NT2/D1 (cell line): Measurements from ENCODE around the gene VAPA.

ENCODE experiments used
- SUZ12 ChIP-seq: IDR thresholded peaks from 2 replicates; pipeline ENCODE4 v1.6.1; 2011; ENCODE audit not compliant: insufficient read length, insufficient read depth; ENCODE audit errors: extremely low read depth
- YY1 ChIP-seq: IDR thresholded peaks from 2 replicates; pipeline ENCODE4 v1.6.1; 2011; ENCODE audit not compliant: insufficient read length, insufficient read depth
- ZNF274 ChIP-seq: IDR thresholded peaks from 2 replicates; pipeline ENCODE4 v1.6.1; 2011; ENCODE audit warnings: mild to moderate bottlenecking, low read depth, low read length

GRCh38 chr18:9910661-9911060, 3.2 kb upstream of the VAPA start:
- no peak for TF ChIP-seq ZNF274
- no peak for TF ChIP-seq YY1
- no peak for TF ChIP-seq SUZ12
